Thyroid gland (tissue), 4 donors: Measurements from ENCODE around the gene BARX2. TPM values are rescaled to one million over a fixed set of nuclear protein-coding genes. Genes with fewer than 3 reads are reported as not detected.
A peak's percentile ranks its signal among the peaks of the same experiment; 100 is the strongest.

Experiments used
- DNase-seq, 2 donors: peaks; one replicate each; pipeline ENCODE4 v3.0.0-alpha.2; 2019
- H3K27ac ChIP-seq, 3 donors: fragments of 200-600 bp; sonication (generic); 1 replicate in 2 of 3; 2 replicates in 1 of 3; pipeline ENCODE4 v1.5.1; 2016 to 2019; ENCODE audit warnings: mild to moderate bottlenecking in 1 of 3, moderate library complexity in 1 of 3
- H3K27me3 ChIP-seq: fragments of 200-600 bp; sonication (generic); one replicate; pipeline ENCODE4 v1.5.1; 2019
- H3K36me3 ChIP-seq, 2 donors: fragments of 200-600 bp; sonication (generic); one replicate each; pipeline ENCODE4 v1.5.1; 2016 to 2019
- H3K4me1 ChIP-seq, 2 donors: fragments of 200-600 bp; sonication (generic); one replicate each; pipeline ENCODE4 v1.5.1; 2017 to 2019
- H3K4me3 ChIP-seq, 3 donors: fragments of 200-600 bp; sonication (generic); replicated peaks in 1 of 3; 1 replicate in 2 of 3; 2 replicates in 1 of 3; pipeline ENCODE4 v1.5.1; 2016; ENCODE audit warnings: mild to moderate bottlenecking in 1 of 3
- H3K9me3 ChIP-seq: fragments of 200-600 bp; sonication (generic); one replicate; pipeline ENCODE4 v1.5.1; 2017
- POLR2A ChIP-seq, 2 donors: fragments of 450-650 bp; IDR thresholded peaks; one replicate each; pipeline ENCODE4 v1.6.1; 2017; ENCODE audit warnings: antibody characterized with exemption in 2 of 2, mild to moderate bottlenecking in 2 of 2, moderate library complexity in 1 of 2
- WGBS, 2 donors: methylation state at CpG; one replicate each; pipeline ENCODE4 v1.1.5; 2017; 5-methylcytosine and 5-hydroxymethylcytosine counted together
- intact Hi-C: fragments of 100-400 bp; cut with DNase I; formaldehyde crosslinking; loops from one replicate; pipeline ENCODE4 v1.15.1; 2023
- total RNA-seq, 4 donors: library from RNA; depleted of rRNA; stranded (reverse); fragments of >200 nt; gene quantifications; one replicate each; pipeline ENCODE4 v1.2.3, GENCODE V29; 2016
- TF ChIP-seq, protein P1 (sequence below), 6 experiments: fragments of 200-600 bp in 3 of 6; fragments of 450-650 bp in 3 of 6; sonication (generic) in 3 of 6; IDR thresholded peaks; one replicate each; pipeline ENCODE4 v1.5.1; 2016 to 2019; ENCODE audit warnings: antibody characterized with exemption in 6 of 6, mild to moderate bottlenecking in 2 of 6, inconsistent platforms in 1 of 6, moderate library complexity in 1 of 6

BARX2 gene
- total RNA-seq, 4 donors from 2014 or later, result 0.49 to 0.78 TPM; not detected in 2

DNA sequence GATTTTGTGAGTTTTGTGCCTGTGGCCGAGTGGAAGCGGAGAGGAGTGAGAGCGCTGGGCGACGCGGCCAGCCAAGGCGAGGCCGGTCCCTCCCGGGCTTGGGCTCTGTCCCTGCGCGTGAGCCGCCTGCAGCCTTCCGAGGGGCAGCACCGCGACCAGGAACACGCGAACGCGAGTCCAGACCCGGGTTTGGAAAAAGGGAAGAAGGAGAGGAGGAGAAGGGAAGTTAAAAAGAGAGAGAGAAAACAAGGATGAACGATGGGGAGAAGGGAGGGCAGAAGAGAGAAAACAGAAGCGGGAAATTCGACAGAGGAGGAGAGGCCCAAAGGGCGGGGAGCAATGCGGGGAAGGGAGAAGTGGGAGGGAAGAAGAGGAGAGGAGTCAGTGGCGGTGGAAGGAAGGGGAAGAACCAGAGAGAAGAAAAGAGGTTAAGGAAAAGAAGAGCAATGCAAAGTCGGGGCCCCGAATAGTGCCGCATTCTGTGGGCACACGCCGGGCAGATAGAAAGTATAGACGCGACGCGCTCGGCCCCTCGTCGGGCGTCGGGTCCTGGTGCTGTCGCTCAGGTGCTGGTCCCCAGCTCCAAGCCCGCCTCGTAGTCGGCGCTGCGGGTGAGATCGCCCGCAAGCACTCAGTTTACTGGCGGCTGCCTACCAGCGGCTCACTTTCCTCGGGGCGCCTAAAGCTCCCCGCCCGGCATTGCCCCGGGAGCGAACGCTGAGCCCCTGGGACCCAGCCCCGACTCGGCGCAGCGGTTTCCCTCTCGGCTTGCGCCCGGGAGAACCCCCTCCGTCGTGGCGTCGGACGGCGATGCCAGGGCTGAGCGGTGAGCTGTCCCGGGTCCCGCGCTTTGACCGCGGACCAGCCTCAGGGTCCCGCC is 2.8 kb upstream of the BARX2 start:
- no peak for TF ChIP-seq POLR2A (IDR thresholded peaks at IDR 0.05)
- TF ChIP-seq, protein P1, sequence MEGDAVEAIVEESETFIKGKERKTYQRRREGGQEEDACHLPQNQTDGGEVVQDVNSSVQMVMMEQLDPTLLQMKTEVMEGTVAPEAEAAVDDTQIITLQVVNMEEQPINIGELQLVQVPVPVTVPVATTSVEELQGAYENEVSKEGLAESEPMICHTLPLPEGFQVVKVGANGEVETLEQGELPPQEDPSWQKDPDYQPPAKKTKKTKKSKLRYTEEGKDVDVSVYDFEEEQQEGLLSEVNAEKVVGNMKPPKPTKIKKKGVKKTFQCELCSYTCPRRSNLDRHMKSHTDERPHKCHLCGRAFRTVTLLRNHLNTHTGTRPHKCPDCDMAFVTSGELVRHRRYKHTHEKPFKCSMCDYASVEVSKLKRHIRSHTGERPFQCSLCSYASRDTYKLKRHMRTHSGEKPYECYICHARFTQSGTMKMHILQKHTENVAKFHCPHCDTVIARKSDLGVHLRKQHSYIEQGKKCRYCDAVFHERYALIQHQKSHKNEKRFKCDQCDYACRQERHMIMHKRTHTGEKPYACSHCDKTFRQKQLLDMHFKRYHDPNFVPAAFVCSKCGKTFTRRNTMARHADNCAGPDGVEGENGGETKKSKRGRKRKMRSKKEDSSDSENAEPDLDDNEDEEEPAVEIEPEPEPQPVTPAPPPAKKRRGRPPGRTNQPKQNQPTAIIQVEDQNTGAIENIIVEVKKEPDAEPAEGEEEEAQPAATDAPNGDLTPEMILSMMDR (IDR thresholded peaks at IDR 0.05), result no peak
- Histone ChIP-seq H3K4me3 (peak overlapping the region in 2 of 3 donors; percentile 13 to 22), H3K9me3 (no peaks in the 10 kb centered on the region), H3K4me1 (peaks cover 20 to 29% of the 10 kb centered on the region in 2 donors), H3K36me3 (no peaks in the 10 kb centered on the region), H3K27me3 (peaks cover 12% of the 10 kb centered on the region), H3K27ac (no peak overlapping the region)
- 6% methylated on average over 46 to 55 of the region's 77 CpGs for WGBS, 2 donors
- intact Hi-C loops, result no loop called here
- DNase-seq, result no peak

DNA sequence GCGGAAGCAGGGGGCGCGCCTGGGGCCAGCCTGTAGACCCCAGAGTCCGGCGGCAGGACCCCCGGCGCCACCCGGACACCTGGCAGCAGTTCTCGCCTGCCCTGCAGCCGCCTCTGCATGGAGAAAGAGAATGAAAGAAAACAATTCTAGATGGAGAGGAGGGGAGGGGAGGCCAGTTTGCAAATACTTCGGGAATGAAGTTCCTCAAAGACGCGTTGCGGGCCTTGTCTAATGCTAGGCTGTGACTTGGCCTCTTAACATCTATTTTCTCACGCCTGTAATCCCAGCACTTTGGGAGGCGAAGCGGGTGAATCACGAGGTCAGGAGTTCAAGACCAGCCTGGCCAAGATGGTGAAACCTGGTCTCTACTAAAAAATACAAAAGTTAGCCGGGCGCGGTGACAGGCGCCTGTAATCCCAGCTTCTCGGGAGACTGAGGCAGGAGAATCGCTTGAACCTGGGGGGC is 2.1 kb upstream of the BARX2 start:
- intact Hi-C loops, result no loop called here
- Histone ChIP-seq H3K36me3 (no peaks in the 10 kb centered on the region), H3K9me3 (no peaks in the 10 kb centered on the region), H3K27ac (no peak overlapping the region), H3K4me3 (peak overlapping the region in 2 of 3 donors; percentile 13 to 22), H3K4me1 (peaks cover 20 to 29% of the 10 kb centered on the region in 2 donors), H3K27me3 (peaks cover 12% of the 10 kb centered on the region)
- 3 to 4% methylated on average over 24 of the region's 24 CpGs for WGBS, 2 donors
- DNase-seq, result no peak
- TF ChIP-seq POLR2A (IDR thresholded peaks at IDR 0.05), result no peak
- TF ChIP-seq, protein P1 (IDR thresholded peaks at IDR 0.05), result no peak

DNA sequence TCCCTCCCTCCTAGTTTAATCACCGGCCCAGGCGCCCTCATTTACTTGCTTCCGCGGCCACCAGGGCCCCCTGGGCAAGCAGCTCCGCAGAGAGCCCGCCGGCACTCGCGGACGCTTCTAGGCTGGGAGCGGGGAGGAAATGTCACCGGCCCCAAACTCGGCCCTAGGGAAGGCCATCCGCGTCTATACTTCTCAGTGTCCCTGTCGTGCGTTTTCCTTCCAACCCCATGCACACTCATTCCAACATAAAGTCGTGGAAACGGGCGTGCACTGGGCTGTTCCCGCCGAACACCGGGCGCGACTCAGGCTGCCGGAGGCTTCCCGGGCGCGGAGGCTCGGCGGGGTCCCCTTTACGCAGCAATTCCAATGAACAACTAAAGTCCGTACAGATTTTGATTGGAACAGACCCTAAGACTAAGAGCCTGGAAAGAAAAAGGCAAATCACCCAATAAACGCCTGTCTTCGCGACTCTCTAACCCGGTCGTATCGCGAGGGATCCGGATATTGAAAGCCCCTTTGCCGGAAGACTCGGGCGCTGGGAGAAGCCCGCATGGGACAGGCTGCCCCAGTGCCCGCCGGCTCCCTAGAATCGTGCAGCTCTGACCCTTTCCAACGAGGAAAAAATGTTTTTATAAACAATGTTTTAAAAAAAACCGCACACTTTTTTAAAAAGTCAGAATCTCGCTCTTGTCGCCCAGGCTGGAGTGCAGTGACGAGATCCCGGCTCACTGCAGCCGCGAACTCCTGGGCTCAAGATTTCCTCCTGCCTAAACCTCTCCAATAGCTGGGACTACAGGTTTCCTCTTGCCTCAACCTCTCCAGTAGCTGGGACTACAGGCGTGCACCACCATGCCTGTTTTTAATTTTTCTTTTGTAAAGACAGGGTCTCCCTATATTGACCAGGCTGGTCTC is 1.3 kb upstream of the BARX2 start:
- intact Hi-C loops, result no loop called here
- Histone ChIP-seq H3K36me3 (no peaks in the 10 kb centered on the region), H3K4me1 (peaks cover 20 to 29% of the 10 kb centered on the region in 2 donors), H3K4me3 (peak overlapping the region in 1 of 3 donors; percentile 22), H3K27ac (no peak overlapping the region), H3K9me3 (no peaks in the 10 kb centered on the region), H3K27me3 (peaks cover 12% of the 10 kb centered on the region)
- WGBS, 2 donors, result 5% methylated on average over 56 to 57 of the region's 57 CpGs
- TF ChIP-seq POLR2A (IDR thresholded peaks at IDR 0.05), result no peak
- TF ChIP-seq, protein P1 (IDR thresholded peaks at IDR 0.05), result no peak
- DNase-seq, result no peak

DNA sequence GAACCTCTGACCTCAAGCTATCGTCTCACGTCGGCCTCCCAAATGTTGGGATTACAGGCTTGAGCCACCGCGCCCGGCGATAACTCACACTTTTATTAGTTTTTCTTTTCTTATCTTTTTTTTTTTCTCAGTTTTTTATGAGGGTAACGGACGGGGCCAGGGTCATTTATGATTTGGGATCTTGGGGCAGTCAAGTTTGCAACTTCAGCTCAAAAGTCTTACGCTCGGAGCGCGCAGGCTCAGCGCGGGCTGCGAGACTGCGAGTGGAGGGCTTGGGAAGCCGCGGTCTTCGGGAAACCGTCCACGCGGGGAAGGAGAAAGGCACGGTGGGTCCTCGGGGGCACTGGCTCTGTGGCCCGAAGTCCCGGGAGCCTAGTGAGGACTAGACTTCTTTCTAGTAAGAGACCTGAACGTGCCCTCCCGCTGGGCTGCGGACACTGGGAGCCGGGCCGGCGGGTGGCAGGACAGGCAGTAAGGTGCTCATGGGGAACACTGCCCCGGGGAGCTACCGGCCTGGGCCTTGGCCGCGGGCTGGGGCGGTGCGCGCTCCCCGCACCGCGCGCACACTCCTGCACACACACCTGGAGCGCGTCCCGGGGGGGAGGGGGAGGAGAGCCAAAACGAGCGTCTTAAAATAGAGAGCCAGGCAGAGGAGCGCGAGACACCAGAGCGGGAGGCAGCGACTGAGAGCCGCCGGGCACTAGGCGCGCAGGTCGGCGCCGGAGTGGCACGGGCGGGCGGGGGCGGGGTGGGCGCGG is 476 bp upstream of the BARX2 start:
- H3K36me3 ChIP-seq, result no peaks in the 10 kb centered on the region
- peak overlapping the region in 1 of 3 donors; percentile 17 for H3K4me3 ChIP-seq
- no peaks in the 10 kb centered on the region for H3K9me3 ChIP-seq
- 5 to 6% methylated on average over 32 to 35 of the region's 66 CpGs for WGBS, 2 donors
- H3K4me1 ChIP-seq, result peaks cover 20 to 29% of the 10 kb centered on the region in 2 donors
- DNase-seq, result peak; percentile 27 to 44
- TF ChIP-seq, protein P1 (IDR thresholded peaks at IDR 0.05), result no peak
- TF ChIP-seq POLR2A (IDR thresholded peaks at IDR 0.05), result peak in 1 of 2 donors; percentile 23
- intact Hi-C loops, result no loop called here
- no peak overlapping the region for H3K27ac ChIP-seq
- H3K27me3 ChIP-seq, result peaks cover 12% of the 10 kb centered on the region
